Osteoblast (primary cell): Measurements from ENCODE around the gene MALRD1. TPM values are rescaled to one million over a fixed set of nuclear protein-coding genes. Genes with fewer than 3 reads are reported as not detected.

Experiments
- DNase-seq: peaks from one replicate; pipeline ENCODE4 v3.0.0; 2011; ENCODE audit warnings: low spot score, mixed read lengths; ENCODE audit not compliant: insufficient read length; ENCODE audit errors: missing footprints
- H2AFZ ChIP-seq: 2 replicates; pipeline ENCODE4 v1.6.0; 2011; ENCODE audit warnings: mild to moderate bottlenecking, low read length
- H3K27ac ChIP-seq: 2 replicates; pipeline ENCODE4 v1.5.1; 2011; ENCODE audit warnings: mild to moderate bottlenecking, low read depth, low read length, moderate library complexity
- H3K27me3 ChIP-seq: 2 replicates; pipeline ENCODE4 v1.6.0; 2012; ENCODE audit warnings: mild to moderate bottlenecking, control low read depth, inconsistent platforms, low read length, moderate library complexity; ENCODE audit not compliant: insufficient read depth
- H3K36me3 ChIP-seq: 2 replicates; pipeline ENCODE4 v1.5.1; 2011; ENCODE audit warnings: mild to moderate bottlenecking, low read length, control low read depth, moderate library complexity; ENCODE audit not compliant: insufficient read depth
- H3K4me1 ChIP-seq: 2 replicates; pipeline ENCODE4 v1.5.1; 2011; ENCODE audit warnings: mild to moderate bottlenecking, low read length, control low read depth, moderate library complexity; ENCODE audit not compliant: insufficient read depth
- H3K4me2 ChIP-seq: 2 replicates; pipeline ENCODE4 v1.6.0; 2011; ENCODE audit warnings: mild to moderate bottlenecking, low read length; ENCODE audit not compliant: insufficient read depth
- H3K4me3 ChIP-seq: fragments of 200-600 bp; sonication (generic); 3 replicates; pipeline ENCODE4 v1.5.1; 2012; ENCODE audit warnings: mild to moderate bottlenecking, low read length, inconsistent platforms; ENCODE audit not compliant: insufficient read depth
- H3K79me2 ChIP-seq: 2 replicates; pipeline ENCODE4 v1.6.0; 2012; ENCODE audit warnings: mild to moderate bottlenecking, low read length, control low read depth, inconsistent platforms; ENCODE audit not compliant: insufficient read depth
- H3K9me3 ChIP-seq: 2 replicates; pipeline ENCODE4 v1.5.1; 2011; ENCODE audit warnings: low read depth, low read length, control low read depth
- H4K20me1 ChIP-seq: 2 replicates; pipeline ENCODE4 v1.6.0; 2012; ENCODE audit warnings: mild to moderate bottlenecking, low read length, control low read depth; ENCODE audit not compliant: insufficient read depth
- CTCF ChIP-seq: IDR thresholded peaks from 2 replicates; pipeline ENCODE4 v1.5.1; 2011; ENCODE audit warnings: mild to moderate bottlenecking, low read depth, low read length, moderate library complexity; ENCODE audit errors: extremely low read depth
- total RNA-seq: library from RNA; depleted of rRNA; stranded (reverse); fragments of >200 nt; gene quantifications from 2 replicates; pipeline ENCODE4 v1.2.3, GENCODE V29; 2012

Gene MALRD1
- total RNA-seq, 1 donor: 2.9 TPM

GRCh38 chr10:19031763-19032162 lies 16.8 kb upstream of the MALRD1 start:
- no peaks in the 10 kb centered on the region for H3K79me2 ChIP-seq
- H3K27ac ChIP-seq: no peak overlapping the region
- peaks cover 3% of the 10 kb centered on the region for H3K9me3 ChIP-seq
- DNase-seq: no peak
- H2AFZ ChIP-seq: no peak overlapping the region
- H4K20me1 ChIP-seq: no peaks in the 10 kb centered on the region
- no peak for TF ChIP-seq CTCF
- no peaks in the 10 kb centered on the region for H3K27me3 ChIP-seq
- no peak overlapping the region for H3K4me3 ChIP-seq
- no peaks in the 10 kb centered on the region for H3K36me3 ChIP-seq
- no peaks in the 10 kb centered on the region for H3K4me1 ChIP-seq
- H3K4me2 ChIP-seq: no peak overlapping the region

GRCh38 chr10:19033741-19034140 lies 14.9 kb upstream of the MALRD1 start:
- Histone ChIP-seq H3K4me1 (no peaks in the 10 kb centered on the region), H3K79me2 (no peaks in the 10 kb centered on the region), H3K4me3 (no peak overlapping the region), H3K27me3 (no peaks in the 10 kb centered on the region), H3K36me3 (no peaks in the 10 kb centered on the region), H3K4me2 (no peak overlapping the region), H2AFZ (no peak overlapping the region), H3K27ac (no peak overlapping the region), H3K9me3 (peaks cover 3% of the 10 kb centered on the region), H4K20me1 (no peaks in the 10 kb centered on the region)
- DNase-seq: no peak
- no peak for TF ChIP-seq CTCF

- Histone ChIP-seq H3K79me2 (no peaks in the 10 kb centered on the region), H3K27me3 (no peaks in the 10 kb centered on the region), H2AFZ (no peak overlapping the region), H3K9me3 (no peaks in the 10 kb centered on the region), H3K4me2 (no peak overlapping the region), H4K20me1 (no peaks in the 10 kb centered on the region), H3K4me1 (no peaks in the 10 kb centered on the region), H3K4me3 (no peak overlapping the region), H3K36me3 (no peaks in the 10 kb centered on the region), H3K27ac (no peak overlapping the region)
- DNase-seq: no peak
- TF ChIP-seq CTCF: no peak
These were observed 7.4 kb upstream of the MALRD1 start for GRCh38 chr10:19041171-19041570.

- no peak for DNase-seq
- no peaks in the 10 kb centered on the region for H3K4me1 ChIP-seq
- no peak for TF ChIP-seq CTCF
- no peaks in the 10 kb centered on the region for H4K20me1 ChIP-seq
- H3K4me3 ChIP-seq: no peak overlapping the region
- H3K4me2 ChIP-seq: no peak overlapping the region
- H3K9me3 ChIP-seq: no peaks in the 10 kb centered on the region
- H3K27ac ChIP-seq: no peak overlapping the region
- H3K36me3 ChIP-seq: no peaks in the 10 kb centered on the region
- no peaks in the 10 kb centered on the region for H3K27me3 ChIP-seq
- no peak overlapping the region for H2AFZ ChIP-seq
- H3K79me2 ChIP-seq: no peaks in the 10 kb centered on the region
These were observed 5.2 kb upstream of the MALRD1 start for GRCh38 chr10:19043431-19043830.
